Mammary epithelial cell (primary cell): ENCODE measurements around the gene KIF13A.

ENCODE experiments used
- CTCF ChIP-seq, 2 donors: IDR thresholded peaks in 1 of 2; conservative IDR thresholded peaks in 1 of 2; 2 replicates each; pipeline ENCODE4 v1.5.1; 2011 to 2012; ENCODE audit warnings: inconsistent platforms in 2 of 2, low read length in 2 of 2, mild to moderate bottlenecking in 2 of 2, control low read depth in 1 of 2, low read depth in 1 of 2; ENCODE audit not compliant: insufficient read depth in 1 of 2; ENCODE audit errors: extremely low read depth in 1 of 2
- EZH2 ChIP-seq: IDR thresholded peaks from 2 replicates; pipeline ENCODE4 v1.6.1; 2012; ENCODE audit warnings: low read length, inconsistent platforms, borderline replicate concordance

GRCh38 chr6:17710331-17710730 is 277.1 kb downstream of the KIF13A start:
- TF ChIP-seq EZH2 = no peak
- no peak for TF ChIP-seq CTCF (conservative IDR thresholded peaks at IDR 0.05 in 1 of 2, IDR thresholded peaks at IDR 0.05 in 1 of 2; ENCODE audit: extremely low read depth in 1 of 2, insufficient read depth in 1 of 2, low read depth in 1 of 2, low read length in 2 of 2)
